Measurements from ENCODE around the gene JAKMIP1. TPM values are rescaled to one million over a fixed set of nuclear protein-coding genes. Genes with fewer than 3 reads are reported as not detected.

Gene JAKMIP1
- total RNA-seq, 1 donor, result not detected

DNA sequence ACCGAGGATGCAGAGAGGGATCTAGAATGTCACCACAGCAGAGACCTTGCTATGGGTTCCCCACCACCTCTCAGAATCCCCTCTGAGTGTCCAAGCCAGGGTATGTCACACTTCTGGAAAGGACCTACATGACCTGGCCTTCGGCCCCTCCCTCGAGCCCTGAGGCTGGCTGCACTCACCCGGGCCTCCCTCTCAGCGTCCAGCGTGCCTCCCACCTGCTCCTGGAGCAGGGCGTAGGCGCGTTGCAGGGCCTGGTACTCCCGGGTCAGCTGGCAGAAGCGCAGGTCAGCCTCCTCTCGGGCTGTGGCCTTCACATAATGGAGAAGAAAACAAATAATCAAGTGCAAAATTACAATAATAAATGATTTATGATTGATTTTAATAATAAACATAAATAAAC lies 138.2 kb downstream of the JAKMIP1 start:
- H3K4me1 ChIP-seq (ENCODE audit: insufficient read depth, low read length), result no peaks in the 10 kb centered on the region
- no peak overlapping the region for H2AFZ ChIP-seq (ENCODE audit: low read length)
- H3K36me3 ChIP-seq (ENCODE audit: insufficient read depth, low read length), result no peaks in the 10 kb centered on the region
- no peak overlapping the region for H3K27ac ChIP-seq (ENCODE audit: low read depth, low read length)
- H3K4me2 ChIP-seq (ENCODE audit: insufficient read depth, low read length), result no peak overlapping the region
- peak; percentile 37 for DNase-seq (ENCODE audit: insufficient read length, low spot score, missing footprints)
- no peak overlapping the region for H3K4me3 ChIP-seq (ENCODE audit: insufficient read depth, low read length)
- H4K20me1 ChIP-seq (ENCODE audit: insufficient read depth, low read length), result no peaks in the 10 kb centered on the region
- no peaks in the 10 kb centered on the region for H3K79me2 ChIP-seq (ENCODE audit: insufficient read depth, low read length)
- TF ChIP-seq, protein P1, sequence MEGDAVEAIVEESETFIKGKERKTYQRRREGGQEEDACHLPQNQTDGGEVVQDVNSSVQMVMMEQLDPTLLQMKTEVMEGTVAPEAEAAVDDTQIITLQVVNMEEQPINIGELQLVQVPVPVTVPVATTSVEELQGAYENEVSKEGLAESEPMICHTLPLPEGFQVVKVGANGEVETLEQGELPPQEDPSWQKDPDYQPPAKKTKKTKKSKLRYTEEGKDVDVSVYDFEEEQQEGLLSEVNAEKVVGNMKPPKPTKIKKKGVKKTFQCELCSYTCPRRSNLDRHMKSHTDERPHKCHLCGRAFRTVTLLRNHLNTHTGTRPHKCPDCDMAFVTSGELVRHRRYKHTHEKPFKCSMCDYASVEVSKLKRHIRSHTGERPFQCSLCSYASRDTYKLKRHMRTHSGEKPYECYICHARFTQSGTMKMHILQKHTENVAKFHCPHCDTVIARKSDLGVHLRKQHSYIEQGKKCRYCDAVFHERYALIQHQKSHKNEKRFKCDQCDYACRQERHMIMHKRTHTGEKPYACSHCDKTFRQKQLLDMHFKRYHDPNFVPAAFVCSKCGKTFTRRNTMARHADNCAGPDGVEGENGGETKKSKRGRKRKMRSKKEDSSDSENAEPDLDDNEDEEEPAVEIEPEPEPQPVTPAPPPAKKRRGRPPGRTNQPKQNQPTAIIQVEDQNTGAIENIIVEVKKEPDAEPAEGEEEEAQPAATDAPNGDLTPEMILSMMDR (IDR thresholded peaks at IDR 0.05; ENCODE audit: extremely low read depth, low read depth, low read length), result no peak
- H3K27me3 ChIP-seq (ENCODE audit: insufficient read depth, low read length), result no peaks in the 10 kb centered on the region
- peaks cover 14% of the 10 kb centered on the region for H3K9me3 ChIP-seq (ENCODE audit: low read depth, low read length)

DNA sequence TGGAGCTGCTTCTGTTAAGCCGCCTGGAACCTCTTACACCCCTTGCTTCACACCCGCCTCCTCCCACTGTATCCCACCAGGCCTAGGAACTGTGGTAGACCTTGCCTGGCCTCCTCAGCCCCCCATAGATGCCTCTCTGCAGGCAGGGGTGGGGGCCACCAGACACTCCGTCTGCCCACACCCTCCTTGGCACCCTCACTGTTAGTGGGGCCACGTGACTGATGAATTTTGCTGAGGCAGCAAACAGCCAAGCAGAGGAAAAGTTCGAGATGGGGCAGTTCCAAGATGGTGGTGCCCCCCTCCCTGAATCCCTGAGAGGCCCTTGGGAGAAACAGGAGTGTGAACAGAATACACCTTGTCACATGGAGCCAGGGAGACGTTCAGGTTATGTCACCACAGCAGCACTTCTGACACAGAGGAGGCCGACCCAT lies 141.0 kb downstream of the JAKMIP1 start:
- Histone ChIP-seq H3K27ac (ENCODE audit: low read depth, low read length) (no peak overlapping the region), H2AFZ (ENCODE audit: low read length) (no peak overlapping the region), H3K4me2 (ENCODE audit: insufficient read depth, low read length) (no peak overlapping the region), H3K27me3 (ENCODE audit: insufficient read depth, low read length) (no peaks in the 10 kb centered on the region), H3K4me1 (ENCODE audit: insufficient read depth, low read length) (no peaks in the 10 kb centered on the region), H3K4me3 (ENCODE audit: insufficient read depth, low read length) (no peak overlapping the region), H3K79me2 (ENCODE audit: insufficient read depth, low read length) (no peaks in the 10 kb centered on the region), H4K20me1 (ENCODE audit: insufficient read depth, low read length) (no peaks in the 10 kb centered on the region), H3K36me3 (ENCODE audit: insufficient read depth, low read length) (no peaks in the 10 kb centered on the region), H3K9me3 (ENCODE audit: low read depth, low read length) (peaks cover 14% of the 10 kb centered on the region)
- TF ChIP-seq, protein P1 (IDR thresholded peaks at IDR 0.05; ENCODE audit: extremely low read depth, low read depth, low read length), result no peak
- no peak for DNase-seq (ENCODE audit: insufficient read length, low spot score, missing footprints)

DNA sequence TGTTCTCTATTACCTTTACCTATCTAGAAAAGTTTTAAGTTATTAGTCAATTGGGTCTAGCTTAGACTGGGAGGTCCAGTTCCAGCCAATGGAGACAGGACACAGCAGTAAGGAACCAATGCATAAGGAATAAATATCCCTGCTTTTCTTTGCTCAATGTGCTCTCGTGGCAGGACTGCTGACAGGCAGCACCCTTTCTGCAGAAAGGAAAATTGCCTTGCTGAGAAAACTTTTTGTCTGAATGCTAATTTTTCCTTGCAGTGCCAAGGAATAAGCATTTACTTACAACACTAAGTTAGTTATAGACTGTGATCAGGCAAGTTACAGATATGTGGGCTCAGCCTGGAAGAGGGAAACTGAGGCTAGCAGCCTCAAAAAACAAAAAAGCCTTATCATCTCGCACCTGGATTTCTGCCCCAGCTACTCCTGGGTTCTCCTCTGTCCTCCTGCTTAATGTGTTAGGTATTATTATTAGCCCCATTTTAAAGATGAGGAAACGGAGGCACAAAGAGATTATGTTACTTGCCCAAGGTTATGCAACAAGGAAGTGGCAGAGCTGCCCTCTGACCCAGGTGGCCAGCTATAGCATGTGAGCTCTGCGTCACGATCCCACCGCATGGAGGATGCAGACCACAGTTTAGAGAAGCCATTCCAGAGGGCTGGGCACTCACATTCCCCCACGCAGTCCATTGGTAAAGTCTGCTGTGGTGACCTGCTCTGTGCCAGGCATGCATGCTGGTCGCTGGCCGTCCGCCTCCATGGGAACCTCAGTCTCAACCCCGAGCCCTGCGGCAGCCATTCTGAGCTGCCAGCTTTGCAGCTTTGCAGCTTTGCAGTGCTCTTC lies 141.6 kb downstream of the JAKMIP1 start:
- H3K4me1 ChIP-seq (ENCODE audit: insufficient read depth, low read length), result no peaks in the 10 kb centered on the region
- peaks cover 14% of the 10 kb centered on the region for H3K9me3 ChIP-seq (ENCODE audit: low read depth, low read length)
- H4K20me1 ChIP-seq (ENCODE audit: insufficient read depth, low read length), result no peaks in the 10 kb centered on the region
- H3K4me2 ChIP-seq (ENCODE audit: insufficient read depth, low read length), result no peak overlapping the region
- TF ChIP-seq, protein P1 (IDR thresholded peaks at IDR 0.05; ENCODE audit: extremely low read depth, low read depth, low read length), result no peak
- no peak overlapping the region for H3K27ac ChIP-seq (ENCODE audit: low read depth, low read length)
- H3K4me3 ChIP-seq (ENCODE audit: insufficient read depth, low read length), result no peak overlapping the region
- H3K27me3 ChIP-seq (ENCODE audit: insufficient read depth, low read length), result no peaks in the 10 kb centered on the region
- H3K79me2 ChIP-seq (ENCODE audit: insufficient read depth, low read length), result no peaks in the 10 kb centered on the region
- DNase-seq (ENCODE audit: insufficient read length, low spot score, missing footprints), result no peak
- no peaks in the 10 kb centered on the region for H3K36me3 ChIP-seq (ENCODE audit: insufficient read depth, low read length)
- no peak overlapping the region for H2AFZ ChIP-seq (ENCODE audit: low read length)

DNA sequence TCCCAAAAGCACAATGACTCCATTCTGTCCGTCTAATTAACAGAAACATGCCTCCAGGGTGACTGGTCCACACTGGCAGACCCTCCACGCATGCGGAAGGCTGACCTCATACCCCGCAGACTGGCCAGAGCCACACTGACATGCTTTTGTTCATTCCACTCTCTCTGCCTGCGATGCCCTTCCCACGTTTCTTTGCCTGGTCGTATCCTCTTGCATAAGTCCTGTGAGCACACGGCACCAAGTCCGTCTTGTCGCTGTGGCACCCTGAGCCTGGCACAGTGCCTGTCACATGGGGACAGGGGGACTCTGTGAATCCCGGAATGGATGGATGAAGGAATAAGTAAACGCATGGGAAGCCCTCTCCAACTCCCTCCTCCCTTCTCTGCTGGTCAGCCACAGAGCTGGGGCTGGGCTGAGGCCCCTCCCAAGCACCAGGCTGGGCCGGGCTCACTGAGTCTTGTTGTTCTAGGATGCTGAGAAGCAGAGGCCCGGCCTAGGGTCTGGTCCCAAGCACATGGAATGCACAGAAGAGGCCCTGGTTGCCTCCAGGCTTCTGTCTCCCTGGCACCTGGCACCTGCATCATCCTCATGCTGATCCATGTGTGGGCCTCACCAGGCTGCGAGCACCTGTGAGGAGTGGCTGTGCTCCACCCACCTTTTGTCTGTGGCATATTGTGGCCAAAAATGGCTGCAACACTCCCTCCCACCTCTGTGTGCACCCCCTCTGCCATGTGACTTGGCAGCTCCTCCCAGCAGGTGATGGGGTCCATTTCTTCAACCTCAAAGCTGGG lies 143.2 kb downstream of the JAKMIP1 start:
- Histone ChIP-seq H3K27ac (ENCODE audit: low read depth, low read length) (no peak overlapping the region), H3K4me1 (ENCODE audit: insufficient read depth, low read length) (no peaks in the 10 kb centered on the region), H2AFZ (ENCODE audit: low read length) (no peak overlapping the region), H3K27me3 (ENCODE audit: insufficient read depth, low read length) (no peaks in the 10 kb centered on the region), H3K79me2 (ENCODE audit: insufficient read depth, low read length) (no peaks in the 10 kb centered on the region), H3K4me2 (ENCODE audit: insufficient read depth, low read length) (no peak overlapping the region), H3K4me3 (ENCODE audit: insufficient read depth, low read length) (no peak overlapping the region), H3K36me3 (ENCODE audit: insufficient read depth, low read length) (no peaks in the 10 kb centered on the region), H4K20me1 (ENCODE audit: insufficient read depth, low read length) (no peaks in the 10 kb centered on the region), H3K9me3 (ENCODE audit: low read depth, low read length) (peaks cover 14% of the 10 kb centered on the region)
- TF ChIP-seq, protein P1 (IDR thresholded peaks at IDR 0.05; ENCODE audit: extremely low read depth, low read depth, low read length), result no peak
- DNase-seq (ENCODE audit: insufficient read length, low spot score, missing footprints), result no peak
